ENCODE data around the gene IER2. TPM values are rescaled to one million over a fixed set of nuclear protein-coding genes. Genes with fewer than 3 reads are reported as not detected.
A peak's percentile ranks its signal among the peaks of the same experiment; 100 is the strongest.

The IER2 gene
- total and polyA plus RNA-seq, 2 of the 8 experiments (the other 6 are each of a cell fraction or from before 2014, with no cell fraction given): 84.5 to 138 TPM

DNA sequence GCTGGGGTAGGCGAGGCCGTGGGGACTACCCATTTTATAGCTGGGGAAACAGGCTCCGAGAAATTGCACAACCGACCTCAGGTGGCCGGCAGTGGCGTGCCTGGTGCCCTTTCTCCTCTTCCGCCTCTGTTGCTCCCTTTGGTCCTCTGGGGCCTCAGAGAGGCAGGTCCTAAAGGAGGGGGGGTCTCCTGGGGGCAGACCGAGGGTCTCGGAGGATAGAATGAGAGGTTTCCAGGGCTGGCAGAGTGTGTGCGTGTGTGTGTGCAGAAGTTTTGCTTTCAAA is 11.4 kb upstream of the IER2 start:
- Histone ChIP-seq H3K27me3 (replicated peaks in 1 of 4; ENCODE audit: control insufficient read depth in 3 of 4, extremely low read depth in 1 of 4, insufficient read depth in 3 of 4, low read length in 3 of 4) (no peaks in the 10 kb centered on the region), H3K4me2 (ENCODE audit: insufficient read depth in 1 of 2, low read depth in 2 of 2, low read length in 2 of 2) (no peak overlapping the region), H2AFZ (ENCODE audit: low read length) (no peak overlapping the region), H4K8ac (ENCODE audit: extremely low read depth, insufficient read depth, low read length) (no peak overlapping the region), H3K56ac (replicated peaks; ENCODE audit: insufficient read length, low read depth, low read length) (no peak overlapping the region), H3K4me3 (ENCODE audit: extremely low read depth in 1 of 4, insufficient read depth in 2 of 4, low read depth in 3 of 4, low read length in 4 of 4) (no peak overlapping the region), H3K23me2 (ENCODE audit: low read depth, low read length) (no peaks in the 10 kb centered on the region; the same call in 1 of the 2 replicates), H3K4ac (replicated peaks; ENCODE audit: insufficient read length, low read depth, low read length) (no peak overlapping the region), H3K79me1 (ENCODE audit: low read depth, low read length) (peaks cover 12% of the 10 kb centered on the region), H2BK15ac (ENCODE audit: low read length) (no peak overlapping the region), H2BK20ac (ENCODE audit: low read length) (no peak overlapping the region), H2BK12ac (ENCODE audit: low read depth, low read length) (no peak overlapping the region), H4K91ac (replicated peaks; ENCODE audit: insufficient read length, low read length) (no peak overlapping the region), H2BK5ac (ENCODE audit: low read depth, low read length) (no peak overlapping the region), H4K20me1 (replicated peaks in 1 of 2; ENCODE audit: control insufficient read depth in 1 of 2, insufficient read depth in 2 of 2, low read length in 2 of 2) (peaks cover 23 to 36% of the 10 kb centered on the region in 2 experiments), H3K4me1 (replicated peaks in 1 of 4; ENCODE audit: control insufficient read depth in 3 of 4, insufficient read depth in 4 of 4, low read length in 3 of 4) (peaks cover 0 to 8% (median 4%) of the 10 kb centered on the region in 4 experiments; a peak in 3 of 7 replicates), H3K23ac (ENCODE audit: insufficient read length) (no peak overlapping the region), H3K18ac (ENCODE audit: extremely low read depth, low read length) (no peak overlapping the region), H3K9me3 (ENCODE audit: insufficient read depth in 2 of 2, low read depth in 1 of 2, low read length in 1 of 2) (no peaks in the 10 kb centered on the region), H3K27ac (ENCODE audit: low read depth, low read length) (no peak overlapping the region), H2BK120ac (replicated peaks; ENCODE audit: low read depth, low read length) (no peak overlapping the region), H2AK5ac (ENCODE audit: low read depth, low read length) (no peak overlapping the region), H4K5ac (ENCODE audit: insufficient read length, low read depth, low read length) (no peak overlapping the region), H3K14ac (ENCODE audit: insufficient read length) (no peak overlapping the region), H3K9ac (replicated peaks in 1 of 4; ENCODE audit: extremely low read depth in 1 of 4, low read depth in 3 of 4, low read length in 3 of 4) (no peak overlapping the region), H3K36me3 (ENCODE audit: control insufficient read depth in 2 of 4, insufficient read depth in 4 of 4, low read length in 3 of 4) (peaks cover 7 to 54% (median 37%) of the 10 kb centered on the region in 4 experiments), H3K79me2 (ENCODE audit: control insufficient read depth in 1 of 2, insufficient read depth in 2 of 2, low read length in 2 of 2) (peaks cover 0 to 13% of the 10 kb centered on the region in 2 experiments; a peak in 2 of 4 replicates)
- TF ChIP-seq YY1 (IDR thresholded peaks at IDR 0.05; ENCODE audit: low read depth, low read length) (no peak), TAF7 (optimal IDR thresholded peaks at IDR 0.05; ENCODE audit: borderline replicate concordance, low read depth, low read length) (no peak), CEBPB (IDR thresholded peaks at IDR 0.05; ENCODE audit: low read depth, low read length) (0 out of 2 replicates have a peak, but pooled peaks have one; percentile 5)
- 88% methylated on average over 10 of the region's 10 CpGs; no CpG with 5 or more reads in 1 of the 2 experiments for WGBS, 2 experiments (ENCODE audit: extremely low coverage in 1 of 2, insufficient coverage in 1 of 2, insufficient read length in 1 of 2, insufficient replicate concordance in 2 of 2, low coverage in 1 of 2, low lambda C conversion rate in 2 of 2, missing lambda C conversion rate in 1 of 2)
- ChIA-PET POLR2A (ENCODE audit: partially characterized antibody) (interaction anchor here (0.8 to 14.8 kb wide), 8 partner anchors 9 to 42 kb away, joined by 3 to 228 read pairs (median 5); partner anchors contain the start of genes IER2, NACC1, STX10 and TRMT1), CTCF (ENCODE audit: partially characterized antibody) (interaction anchor here (0.6 to 1.9 kb wide), 3 partner anchors 10 to 45 kb away, joined by 3 to 4 read pairs (median 4); no protein-coding TSS in a partner anchor)
- no peak for FAIRE-seq
- no peak for DNase-seq (ENCODE audit: low read depth in 1 of 2, low spot score in 2 of 2)

Measured in H1 (cell line).